Measurements from ENCODE around the gene PRRT4.

GRCh38 chr7:128356546-128357216, 4.8 kb downstream of the PRRT4 start:
- TF ChIP-seq POLR2A (IDR thresholded peaks at IDR 0.05; ENCODE audit: low read length): no peak
- no peak for TF ChIP-seq GATA1 (IDR thresholded peaks at IDR 0.05; ENCODE audit: low read depth, low read length)
